Activated CD4-positive, alpha-beta T cell treated with anti-CD3 and anti-CD28 coated beads, Interleukin-2, Interleukin-4, amounts not matched to agents 100 ng/mL and 50 ng/mL, durations not matched to agents 16 hours and 8 hours (primary cell): ENCODE measurements around the gene NCOA6.
"Not testable (repeated sequence)": the region's sequence is repeated elsewhere in the genome, so short reads cannot be mapped to it uniquely, and the experiment has no call there.

Source experiments
- DNase-seq: peaks from one replicate; pipeline ENCODE4 v3.0.0-alpha.2; 2020; ENCODE audit warnings: low spot score

The NCOA6 gene

DNA sequence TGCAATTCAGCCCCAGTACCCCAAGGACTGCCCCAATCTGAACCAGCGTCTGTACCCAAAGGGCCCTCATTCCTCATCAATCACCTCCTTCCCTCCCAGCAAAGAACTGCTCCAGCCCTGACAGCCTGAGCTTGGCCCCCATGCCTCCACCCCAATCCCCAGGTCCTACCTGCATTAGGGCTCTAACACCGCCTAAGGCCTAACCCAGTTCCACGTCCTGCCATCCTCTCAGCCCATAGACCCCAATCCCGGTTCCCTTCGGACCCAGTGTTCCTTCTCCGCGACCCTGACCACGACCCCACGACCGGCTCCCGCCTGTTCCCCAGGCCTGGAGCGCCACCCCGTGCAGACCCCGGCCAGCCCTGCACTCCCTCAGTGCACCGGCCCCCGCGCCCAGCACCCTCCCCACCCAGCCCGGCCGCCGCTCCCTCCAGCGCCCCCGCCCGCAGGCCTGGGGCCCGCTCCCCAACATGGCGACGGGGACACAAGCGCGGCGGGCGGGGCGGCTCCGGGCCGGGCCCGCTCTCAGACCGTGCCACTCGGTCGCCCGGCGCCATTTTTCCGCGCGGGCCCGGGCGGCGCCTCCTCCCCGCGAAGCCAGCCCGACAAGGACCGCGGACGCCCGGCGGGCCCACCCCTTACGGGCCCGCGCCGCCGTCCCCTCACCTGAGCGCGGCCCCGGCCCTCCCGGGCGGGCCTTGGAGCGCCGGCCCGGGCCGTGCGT is 483 bp downstream of the NCOA6 start:
- peak; percentile 49 for DNase-seq

DNA sequence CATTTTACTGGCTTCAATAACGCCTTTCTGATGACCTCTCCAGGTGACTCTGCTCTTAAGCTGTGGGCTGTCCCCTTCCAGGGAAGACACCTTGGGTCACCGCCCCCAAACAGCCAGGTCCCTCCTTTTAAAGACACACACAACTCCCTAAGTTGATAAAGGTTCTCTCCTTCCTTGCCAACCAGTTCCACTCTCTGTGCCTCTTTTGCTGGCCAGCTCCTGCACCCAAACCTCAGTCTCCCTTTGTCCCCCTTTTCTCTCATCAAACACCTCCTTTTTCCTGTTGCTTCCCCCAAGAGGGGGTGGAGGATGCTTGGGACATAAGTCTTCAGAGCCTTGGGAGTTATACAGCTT is 1.0 kb downstream of the NCOA6 start:
- peak; percentile 80 for DNase-seq

DNA sequence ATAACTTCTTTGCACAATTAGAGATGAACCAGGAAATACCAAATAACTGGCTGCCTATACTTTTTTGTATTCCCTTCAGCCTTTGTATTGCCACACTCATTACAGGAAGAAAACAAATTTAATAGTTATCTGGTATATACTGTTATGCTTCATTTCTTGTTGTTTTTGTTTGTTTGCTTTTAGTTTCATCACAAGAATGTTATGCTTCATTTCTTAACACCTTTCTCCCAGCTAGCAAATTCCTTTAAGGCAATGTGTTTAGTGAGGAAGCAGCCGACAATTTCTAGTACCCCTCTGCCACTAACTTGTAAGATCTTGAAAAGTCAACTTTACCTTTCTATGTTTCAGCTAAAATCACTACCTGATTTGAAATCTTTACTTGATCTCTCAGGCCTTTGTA is 1.4 kb downstream of the NCOA6 start:
- DNase-seq = no peak

DNA sequence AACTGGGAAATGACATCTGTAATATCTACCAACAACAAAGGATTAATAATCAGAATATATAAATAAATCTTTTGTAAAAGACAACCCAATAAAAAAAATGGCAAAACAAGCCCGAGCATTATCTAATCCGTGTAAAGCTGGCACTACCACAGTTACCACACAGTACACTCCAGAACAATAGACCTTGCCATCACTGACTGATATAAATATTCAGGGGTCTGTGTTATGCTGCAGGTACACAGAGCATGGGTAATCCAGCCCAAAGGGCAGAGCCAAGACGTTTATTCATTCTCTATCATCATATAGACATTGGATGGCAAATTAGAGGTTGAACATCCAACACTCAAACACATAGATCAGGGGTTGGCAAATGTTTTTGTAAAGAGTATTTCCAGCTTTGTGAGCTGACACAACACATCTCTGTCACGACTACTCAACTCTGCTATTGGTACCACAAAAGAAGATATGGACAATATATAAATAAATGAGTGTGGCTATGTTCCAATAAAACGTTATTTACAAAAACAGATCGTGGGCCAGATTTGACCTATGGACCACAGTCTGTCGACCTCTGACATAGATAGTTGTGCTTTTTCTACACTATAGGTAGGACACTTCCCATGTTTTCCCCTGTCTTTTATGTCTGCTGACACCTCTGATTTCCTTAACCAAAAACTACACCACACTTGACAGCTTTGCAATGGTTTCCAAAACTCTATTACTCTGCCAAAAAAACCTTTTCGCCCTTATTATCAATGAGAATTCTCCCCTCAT is 4.5 kb downstream of the NCOA6 start:
- DNase-seq = no peak

DNA sequence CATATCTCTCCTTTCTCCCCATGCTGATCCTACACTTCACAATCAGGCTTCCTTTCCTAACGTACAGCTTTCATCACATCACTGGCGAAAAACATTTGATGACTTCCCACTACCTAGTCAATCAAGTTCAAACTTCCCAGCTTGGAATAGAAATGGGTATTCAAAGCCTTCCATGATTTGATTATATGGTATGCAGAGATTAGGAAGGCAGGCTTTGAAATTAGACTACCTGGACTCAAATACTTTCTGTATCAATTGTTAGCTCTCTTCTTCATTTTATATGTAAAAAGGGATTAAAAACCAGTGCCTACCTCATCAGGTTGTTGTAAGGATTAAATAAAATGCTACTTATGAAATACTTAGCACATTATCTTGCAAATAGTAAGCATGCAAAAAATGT is 7.7 kb downstream of the NCOA6 start:
- no peak for DNase-seq

DNA sequence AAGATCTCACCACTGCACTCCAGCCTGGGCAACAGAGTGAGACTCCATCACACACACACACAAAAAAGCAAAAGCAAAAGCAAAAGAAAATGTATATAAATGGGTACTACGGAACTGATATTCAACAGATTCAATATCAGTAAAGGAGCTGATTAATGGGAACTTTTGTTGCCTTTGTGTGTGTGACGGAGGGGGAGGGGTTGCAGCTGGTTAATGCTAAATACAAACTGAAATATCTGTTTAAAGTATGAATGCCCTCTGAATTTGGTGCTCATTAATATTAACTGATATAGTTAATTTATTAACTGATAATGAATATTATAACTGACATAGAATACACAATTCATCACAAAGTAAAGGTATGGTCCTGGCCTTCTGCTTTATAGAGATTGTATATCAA is 8.4 kb downstream of the NCOA6 start:
- DNase-seq = no peak

DNA sequence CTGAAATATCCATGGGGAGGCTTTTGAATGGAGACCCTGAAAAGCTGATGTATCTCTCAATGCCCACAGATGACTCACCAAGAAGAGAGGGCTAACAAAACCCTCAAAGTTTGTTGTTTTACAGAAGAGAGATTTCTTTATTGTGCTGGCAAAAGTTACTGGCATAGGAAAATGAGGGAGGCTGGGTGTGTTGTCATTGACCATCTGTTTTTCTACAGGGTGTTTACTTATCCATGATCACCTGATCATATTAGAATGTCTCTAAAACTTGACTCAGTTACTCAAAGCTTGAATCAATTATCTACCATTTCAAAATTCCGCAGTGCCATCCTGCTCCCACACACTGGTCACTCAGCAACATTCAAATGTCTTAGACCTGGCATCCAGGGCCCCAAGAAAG is 9.8 kb downstream of the NCOA6 start:
- DNase-seq = no peak

DNA sequence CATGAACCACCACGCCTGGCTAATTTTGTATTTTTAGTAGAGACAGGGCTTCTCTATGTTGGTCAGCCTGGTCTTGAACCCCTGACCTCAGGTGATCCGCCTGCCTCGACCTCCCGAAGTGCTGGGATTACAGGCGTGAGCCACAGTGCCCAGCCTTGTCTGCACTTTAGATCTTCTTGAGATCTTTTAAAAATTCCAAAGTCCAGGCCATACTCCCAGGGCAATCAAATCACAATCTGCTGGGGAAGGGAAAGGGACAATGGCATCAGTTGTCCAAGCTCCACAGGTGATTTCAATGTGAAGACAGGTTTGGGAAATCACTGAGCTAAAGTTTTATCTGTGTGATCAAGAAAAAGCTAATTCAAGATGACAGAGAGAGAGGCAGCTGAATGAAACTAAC is 16.9 kb downstream of the NCOA6 start:
- DNase-seq = no peak

DNA sequence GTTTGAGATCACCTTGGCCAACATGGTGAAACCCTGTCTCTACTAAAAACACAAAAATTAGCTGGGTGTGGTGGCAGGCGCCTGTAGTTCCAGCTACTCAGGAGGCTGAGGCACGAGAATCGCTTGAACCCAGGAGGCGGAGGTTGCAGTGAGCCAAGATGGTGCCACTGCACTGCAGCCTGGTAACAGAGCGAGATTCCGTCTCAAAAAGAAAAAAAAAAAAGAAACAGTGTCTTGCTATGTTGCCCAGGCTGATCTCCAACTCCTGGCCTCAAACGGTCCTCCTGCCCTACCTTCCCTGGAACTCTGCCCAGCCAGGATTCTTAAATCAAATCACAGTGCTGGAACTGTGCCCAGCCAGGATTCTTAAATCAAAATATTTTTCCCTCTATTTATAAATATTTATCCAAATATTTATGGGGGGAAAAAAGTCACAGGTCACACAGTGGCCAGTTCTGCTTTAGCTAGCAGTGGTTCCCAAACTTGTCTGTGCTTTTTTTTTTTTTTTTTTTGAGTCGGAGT is 17.4 kb downstream of the NCOA6 start:
- DNase-seq = not testable (repeated sequence)

DNA sequence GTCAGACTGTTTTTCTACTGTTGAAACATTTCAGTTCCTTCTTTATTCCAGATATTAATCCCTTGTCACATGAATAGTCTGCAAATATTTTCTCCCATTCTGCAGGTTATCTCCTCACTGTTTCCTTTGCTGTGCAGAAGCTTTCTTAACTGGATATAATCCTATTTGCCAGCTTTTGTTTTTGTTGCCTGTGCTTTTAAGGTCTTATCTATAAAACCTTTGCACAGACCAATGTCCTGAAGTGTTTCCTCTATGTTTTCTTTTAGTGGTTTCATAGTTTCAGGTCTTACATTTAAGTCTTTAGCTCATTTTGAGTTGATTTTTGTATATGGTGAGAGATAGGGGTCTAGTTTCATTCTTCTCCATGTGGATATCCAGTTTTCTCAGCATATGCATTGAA is 19.2 kb downstream of the NCOA6 start:
- no peak for DNase-seq

DNA sequence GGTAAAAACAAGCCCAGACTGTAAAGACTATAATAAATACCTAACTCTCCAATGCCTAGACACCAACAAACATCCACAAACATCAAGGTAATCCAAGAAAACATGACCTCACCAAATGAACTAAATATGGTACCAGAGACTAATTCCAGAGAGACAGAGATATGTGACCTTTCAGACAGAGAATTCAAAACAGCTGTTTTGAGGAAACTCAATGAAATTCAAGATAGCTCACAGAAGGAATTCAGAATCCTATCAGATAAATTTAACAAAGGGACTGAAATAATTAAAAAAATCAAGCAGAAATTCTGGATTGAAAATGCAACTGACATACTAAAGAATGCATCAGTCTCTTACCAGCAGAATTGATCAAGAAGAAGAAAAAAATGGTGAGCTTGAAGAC is 26.6 kb downstream of the NCOA6 start:
- DNase-seq = no peak

DNA sequence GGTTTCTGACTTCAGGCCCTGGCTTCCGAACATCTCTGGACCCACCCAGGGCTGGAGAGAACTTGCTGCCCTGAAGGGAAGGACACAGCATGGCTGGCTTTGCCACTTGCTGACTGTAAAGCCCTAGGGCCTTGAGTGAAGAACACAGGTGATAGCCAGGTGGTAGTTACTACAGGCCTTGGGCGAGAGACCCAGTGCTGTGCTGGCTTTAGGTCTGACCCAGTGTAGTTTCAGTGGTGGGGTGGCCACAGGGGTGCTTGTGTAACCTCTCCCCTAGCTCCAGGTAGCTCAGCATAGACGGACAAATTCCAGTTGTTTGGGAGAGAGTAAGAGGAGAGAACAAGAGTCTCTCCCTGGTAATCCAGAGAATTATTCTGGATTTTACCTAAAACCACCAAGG is 27.1 kb downstream of the NCOA6 start:
- DNase-seq = no peak

DNA sequence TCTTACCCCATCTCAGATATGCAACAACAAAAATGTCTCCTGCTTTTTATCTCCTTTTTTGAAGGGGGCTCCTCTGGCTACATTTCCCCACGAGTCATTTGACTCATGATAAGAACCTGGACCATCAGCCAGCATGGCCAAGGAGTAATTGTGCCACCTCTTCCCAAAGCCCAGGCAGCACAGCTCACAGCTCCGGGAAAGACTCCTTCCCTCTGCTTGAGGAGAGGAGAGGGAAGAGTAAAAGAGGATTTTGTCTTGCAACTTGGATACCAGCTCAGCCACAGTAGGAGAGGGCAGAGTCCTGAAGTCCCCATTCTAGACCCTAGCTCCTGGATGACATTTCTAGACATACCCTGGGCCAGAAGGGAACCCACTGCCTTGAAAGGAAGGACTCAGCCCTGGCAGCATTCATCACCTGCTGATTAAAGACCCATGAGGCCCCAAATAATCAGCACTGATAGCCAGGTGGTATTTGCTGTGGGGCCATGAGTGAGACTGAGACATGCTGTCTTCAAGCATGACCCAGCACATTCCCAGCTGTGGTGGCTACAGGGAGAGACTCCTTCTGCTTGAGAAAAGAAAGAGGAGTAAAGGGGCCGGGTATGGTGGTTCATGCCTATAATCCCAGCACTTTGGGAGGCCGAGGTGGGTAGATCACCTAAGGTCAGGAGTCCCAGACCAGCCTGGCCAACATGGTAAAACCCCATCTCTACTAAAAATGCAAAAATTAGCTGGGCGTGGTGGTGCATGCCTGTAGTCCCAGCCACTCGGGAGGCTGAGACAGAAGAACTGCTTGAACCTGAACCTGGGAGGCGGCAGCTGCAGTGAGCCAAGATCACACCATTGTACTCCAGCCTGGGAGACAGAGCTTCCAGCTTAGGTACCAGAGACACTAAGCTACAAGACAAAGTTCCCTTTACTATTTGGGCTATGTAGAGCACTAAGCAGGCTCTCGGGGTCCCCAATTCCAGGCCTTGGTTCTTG is 28.1 kb downstream of the NCOA6 start:
- no peak for DNase-seq

DNA sequence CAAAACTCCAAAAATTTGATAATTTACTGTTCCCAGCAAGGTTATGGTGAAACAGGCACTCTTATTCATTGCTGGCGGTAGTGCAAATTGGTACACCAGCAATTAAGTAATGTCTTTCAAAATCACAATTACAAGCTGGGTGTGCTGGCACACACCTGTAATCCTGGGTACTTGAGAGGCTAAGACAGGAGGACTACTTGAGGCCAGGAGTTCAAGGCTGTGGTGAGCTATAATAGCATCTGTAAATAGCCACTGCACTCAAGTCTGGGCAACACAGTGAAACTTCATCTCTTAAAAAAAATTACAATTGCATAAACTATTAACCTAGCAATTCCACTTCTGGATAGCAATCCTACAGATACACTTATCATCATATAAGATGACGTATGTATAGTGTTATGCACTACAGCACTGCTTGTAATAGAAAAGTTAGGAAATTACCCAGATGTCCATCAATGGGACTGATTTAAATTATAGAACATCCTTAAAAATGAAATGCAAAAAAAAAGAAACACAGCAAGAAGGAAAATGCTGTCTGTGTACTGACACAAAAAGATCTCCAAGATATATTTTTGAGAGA is 31.4 kb downstream of the NCOA6 start:
- DNase-seq = no peak

DNA sequence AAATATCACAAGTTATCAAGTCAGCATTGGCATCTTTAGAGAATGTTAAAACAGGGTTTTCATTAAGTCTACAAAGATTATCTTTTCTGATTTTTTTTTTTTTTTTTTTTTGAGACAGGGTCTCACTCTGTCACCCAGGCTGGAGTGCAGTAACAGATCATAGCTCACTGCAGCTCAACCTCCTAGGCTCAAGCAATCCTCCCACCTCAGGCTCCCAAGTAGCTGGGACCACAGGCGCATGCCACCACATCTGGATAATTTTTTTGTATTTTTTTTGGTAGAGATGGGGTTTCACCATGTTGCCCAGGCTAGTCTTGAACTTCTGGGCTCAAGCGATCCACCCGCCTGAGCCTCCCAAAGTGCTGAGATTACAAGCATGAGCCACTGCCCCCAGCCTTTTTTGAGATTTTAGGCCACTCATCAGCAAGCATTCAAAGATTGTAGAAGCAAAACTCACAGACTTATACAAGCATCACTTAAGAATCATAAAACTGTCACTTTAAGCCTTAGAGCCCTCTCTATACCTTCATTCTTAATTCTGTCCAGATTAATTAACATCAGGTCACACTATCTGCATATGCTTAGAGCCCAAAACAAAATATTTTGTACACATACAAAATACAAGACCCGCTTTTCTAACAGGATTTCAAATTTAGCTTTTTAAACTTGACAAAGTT is 32.6 kb downstream of the NCOA6 start:
- DNase-seq = no peak

DNA sequence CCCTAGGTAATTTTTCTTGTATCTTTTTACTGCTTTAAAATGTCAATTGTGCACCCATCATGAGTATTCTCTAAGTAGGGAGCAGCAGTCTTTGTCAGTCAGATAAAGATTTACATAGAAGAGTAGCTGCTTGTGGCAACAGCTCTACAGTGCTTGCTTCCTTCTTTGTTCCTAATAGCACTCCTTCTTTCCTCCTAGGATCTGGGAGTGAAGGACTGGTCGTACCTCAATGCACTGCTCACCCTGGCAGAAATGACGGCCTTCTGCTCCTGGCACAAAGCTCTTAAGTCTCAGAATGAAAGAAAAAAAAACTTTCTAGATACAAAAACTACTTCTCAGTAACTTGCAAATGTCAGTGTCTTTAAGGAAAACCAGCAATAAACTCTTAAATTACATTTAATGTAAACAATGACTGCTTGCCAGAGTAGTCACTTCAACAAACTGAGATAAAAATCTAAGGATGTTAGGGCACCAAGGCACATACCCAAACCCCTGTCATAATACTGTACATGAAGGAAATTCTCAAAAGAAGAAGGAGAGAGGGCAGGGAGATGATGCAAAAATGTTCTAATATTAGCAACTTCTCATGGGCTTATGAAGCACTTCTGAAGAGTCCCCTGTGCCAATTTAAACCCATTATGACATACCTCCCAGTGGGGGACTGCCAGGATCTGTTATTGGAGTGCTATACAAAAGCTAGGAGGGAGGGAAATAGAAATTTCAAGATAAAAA is 34.0 kb downstream of the NCOA6 start:
- DNase-seq = no peak

DNA sequence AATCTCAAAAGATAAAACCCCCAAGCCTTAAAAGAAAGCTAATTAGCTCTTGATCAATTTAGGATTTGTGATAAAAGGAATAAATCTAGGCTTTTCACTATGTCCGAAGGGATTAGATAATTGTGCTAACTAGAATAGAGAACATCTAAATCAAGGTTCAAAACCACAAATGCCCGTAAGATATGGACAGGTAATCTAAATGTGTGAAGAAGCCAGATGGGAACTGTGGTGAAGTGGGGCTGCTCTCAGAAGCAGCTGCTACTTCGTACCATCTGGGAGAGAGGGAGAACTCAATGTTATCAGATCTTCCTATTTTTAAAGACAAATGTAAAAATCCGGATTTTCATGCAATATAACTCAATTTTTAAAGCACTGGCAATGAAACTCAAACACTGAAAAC is 44.2 kb downstream of the NCOA6 start:
- no peak for DNase-seq

DNA sequence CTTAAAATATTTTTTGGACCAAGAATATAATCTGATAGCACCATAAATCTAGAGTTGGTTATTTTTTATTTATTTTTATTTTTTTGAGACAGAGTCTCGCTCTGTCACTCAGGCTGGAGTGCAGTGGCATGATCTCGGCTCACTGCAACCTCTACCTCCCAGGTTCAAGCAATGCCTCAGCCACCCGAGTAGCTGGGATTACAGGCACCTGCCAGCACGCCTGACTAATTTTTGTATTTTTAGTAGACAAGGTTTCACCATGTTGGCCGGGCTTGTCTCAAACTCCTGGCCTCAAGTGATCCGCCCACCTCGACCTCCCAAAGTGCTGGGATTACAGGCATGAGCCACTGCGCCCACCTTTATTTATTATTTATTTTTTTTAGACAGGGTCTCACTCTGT is 45.2 kb downstream of the NCOA6 start:
- not testable (repeated sequence) for DNase-seq

DNA sequence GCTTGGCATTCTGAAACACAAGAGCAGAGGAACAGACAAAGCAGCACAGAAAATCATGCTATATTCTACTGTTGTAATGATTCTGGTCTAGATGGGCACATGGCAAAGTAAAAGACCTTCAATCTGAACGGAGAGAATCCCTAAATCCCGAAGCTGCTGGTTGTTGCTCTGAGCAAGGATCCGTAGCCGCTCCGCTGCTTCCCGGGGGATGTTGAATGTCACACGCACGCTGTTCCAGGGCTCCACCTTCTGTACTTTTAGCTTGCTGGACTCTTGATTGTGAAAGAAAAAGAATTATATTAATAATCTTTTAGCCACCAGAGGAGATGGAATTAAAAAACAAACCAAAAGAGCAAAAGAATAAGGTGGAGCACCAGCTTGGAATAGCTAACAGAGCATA is 49.3 kb downstream of the NCOA6 start:
- DNase-seq = no peak

DNA sequence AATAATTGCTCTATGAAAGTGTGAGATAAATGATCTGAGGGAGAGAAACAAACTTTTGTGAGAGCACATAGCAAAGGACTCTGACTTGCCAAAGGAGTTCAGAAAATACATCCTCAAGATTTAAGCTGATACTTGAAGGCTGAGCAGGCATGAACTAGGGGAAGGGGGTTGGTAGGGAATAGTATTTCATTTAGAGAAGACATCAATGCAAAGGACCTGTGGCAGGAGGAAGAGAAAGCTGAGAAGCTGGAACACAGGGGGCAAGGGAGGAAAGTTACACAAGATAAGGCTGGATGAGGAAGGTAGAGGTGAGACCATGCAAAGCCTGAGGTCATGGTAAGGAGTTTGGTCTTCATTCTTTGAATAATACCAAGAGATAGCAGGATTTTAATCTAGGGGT is 50.6 kb downstream of the NCOA6 start:
- no peak for DNase-seq

DNA sequence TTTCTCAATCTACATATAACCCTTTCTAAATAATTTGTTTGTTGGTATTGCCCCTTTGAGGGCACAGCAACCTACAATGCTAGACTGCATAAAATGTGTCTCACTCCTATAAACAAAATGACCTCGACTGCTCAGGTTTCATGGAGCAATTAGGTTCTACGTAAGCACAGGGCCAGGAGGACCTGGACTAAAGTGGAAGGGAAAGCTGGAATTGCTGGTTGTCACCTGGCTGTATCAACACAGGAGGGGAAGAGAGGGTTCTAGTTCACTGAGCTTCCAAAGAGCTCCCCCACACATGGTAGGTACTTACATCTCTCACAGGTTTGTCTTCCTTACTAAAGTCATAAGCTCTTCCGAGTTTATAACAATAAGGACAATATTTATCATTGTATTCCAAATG is 51.0 kb downstream of the NCOA6 start:
- DNase-seq = no peak
